Activated CD8-positive, alpha-beta memory T cell treated with anti-CD3 and anti-CD28 coated beads, Interleukin-2, amount 50 U/mL, for 1 hour (primary cell): ENCODE data around the gene NTNG2.

ENCODE experiments used
- DNase-seq: peaks from one replicate; pipeline ENCODE4 v3.0.0-alpha.2; 2020; ENCODE audit errors: extremely low read depth

Gene NTNG2

DNA sequence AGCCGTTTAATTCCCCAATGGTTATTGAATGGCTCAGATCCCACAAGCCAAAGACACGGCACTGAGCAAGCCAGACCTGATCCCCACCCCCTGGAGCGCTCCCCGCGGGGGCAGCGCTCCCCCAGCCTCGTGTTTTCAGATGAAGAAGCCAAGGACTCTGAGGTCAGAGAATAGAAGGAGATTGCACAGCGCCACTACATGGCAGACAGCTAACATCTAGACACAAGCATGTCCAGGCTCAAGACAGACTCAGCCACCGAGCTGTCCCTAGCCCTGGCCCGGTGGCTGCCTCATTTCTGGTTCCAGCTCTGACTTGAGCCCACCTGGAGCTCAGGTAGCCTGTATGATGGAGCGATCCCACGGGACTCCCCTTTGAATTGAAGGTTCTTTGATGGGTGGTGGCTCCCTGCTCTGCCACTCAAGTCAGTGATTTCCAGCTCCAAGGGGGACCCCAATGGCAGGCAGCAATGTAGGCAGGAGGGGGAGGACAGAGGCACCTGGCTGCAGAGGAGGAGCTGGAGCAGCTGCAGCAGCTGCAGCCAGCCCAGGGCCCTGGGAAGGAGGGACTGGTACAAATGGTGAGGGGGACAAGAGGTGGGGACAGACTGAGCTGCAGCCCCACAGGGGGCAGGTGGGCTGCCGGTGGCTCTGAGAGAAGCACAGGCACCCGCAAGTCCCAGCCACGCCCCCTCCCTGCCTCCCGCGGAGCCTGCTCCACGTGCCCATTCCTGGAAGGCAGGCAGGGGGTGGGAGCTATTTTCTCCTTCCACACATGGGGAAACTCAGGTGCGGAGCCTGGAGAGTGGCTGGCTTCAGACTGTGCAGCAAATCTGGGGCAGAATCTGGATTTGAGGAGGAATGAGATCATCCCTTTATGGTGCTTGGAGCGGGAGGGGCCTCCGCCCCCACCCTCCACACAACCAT, 40.2 kb downstream of the NTNG2 start:
- DNase-seq: no peak

DNA sequence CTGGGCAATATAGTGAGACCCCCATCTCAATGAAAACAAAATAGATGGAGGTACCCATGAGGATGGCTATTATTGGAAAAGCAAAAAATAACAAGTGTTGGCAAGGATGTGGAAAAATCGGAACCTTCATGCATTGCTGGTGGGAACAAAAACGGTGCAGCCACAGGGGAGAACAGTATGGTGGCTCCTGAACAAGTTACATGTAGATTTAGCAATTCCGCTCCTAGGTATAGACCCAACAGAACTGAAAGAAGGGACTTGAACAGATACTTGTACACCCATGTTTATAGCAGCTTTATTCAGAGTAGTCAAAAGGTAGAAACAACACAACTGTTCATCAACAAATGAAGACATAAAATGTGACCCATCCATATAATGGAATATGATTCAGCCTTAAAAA, 43.0 kb downstream of the NTNG2 start:
- no peak for DNase-seq

DNA sequence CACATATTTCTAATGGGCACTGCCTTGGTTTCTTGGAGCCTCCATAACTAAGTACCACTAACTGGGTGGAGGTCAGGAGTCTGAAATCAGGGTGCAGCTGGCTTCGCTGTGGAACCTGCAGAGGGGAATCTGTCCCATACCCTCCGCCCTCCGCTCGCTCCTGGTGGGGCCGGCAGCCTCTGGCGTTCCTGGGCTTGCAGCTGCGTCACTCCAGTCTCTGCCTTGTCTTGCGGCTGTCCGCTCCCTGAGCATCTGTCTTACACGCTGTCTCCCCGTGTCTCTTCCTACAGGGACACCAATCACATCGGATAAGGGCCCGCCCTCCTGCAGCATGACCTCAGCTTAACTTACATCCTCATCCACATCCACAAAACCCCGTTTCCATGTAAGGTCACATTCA, 45.4 kb downstream of the NTNG2 start:
- no peak for DNase-seq

DNA sequence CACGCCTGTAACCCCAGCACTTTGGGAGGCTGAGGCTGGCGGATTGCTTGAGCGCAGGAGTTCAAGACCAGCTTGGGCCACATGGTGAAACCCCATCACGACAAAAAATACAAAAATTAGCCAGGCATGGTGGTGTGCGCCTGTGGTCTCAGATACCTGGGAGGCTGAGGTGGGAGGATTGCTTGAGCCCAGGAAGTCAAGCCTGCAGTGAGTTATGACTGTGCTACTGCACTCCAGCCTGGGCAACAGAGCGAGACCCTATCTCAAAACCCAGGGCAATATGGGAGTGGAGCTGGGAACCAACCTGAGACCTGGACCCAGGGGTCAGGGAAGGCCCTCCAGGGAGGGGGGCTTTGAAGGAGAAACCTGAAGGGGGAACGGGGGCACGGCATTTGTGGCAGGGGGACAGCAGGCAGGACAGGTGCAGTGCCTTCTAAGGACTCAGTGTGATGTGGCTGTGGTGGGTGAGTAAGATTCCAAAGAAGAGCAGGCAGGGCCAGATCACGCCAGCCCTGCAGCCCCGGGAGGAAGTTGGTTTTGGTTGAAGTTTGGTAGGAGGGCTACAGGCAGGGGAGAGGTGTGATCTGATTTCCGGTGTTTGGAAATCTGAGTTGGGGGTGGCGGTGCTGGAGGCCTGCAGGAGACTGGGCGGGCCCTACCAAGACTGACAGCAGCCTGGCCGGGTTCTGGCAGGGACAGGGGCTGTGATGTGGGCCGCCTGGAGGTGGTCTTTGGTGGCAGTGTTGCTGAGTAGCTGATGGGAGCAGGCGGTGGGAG, 46.2 kb downstream of the NTNG2 start:
- DNase-seq: no peak

DNA sequence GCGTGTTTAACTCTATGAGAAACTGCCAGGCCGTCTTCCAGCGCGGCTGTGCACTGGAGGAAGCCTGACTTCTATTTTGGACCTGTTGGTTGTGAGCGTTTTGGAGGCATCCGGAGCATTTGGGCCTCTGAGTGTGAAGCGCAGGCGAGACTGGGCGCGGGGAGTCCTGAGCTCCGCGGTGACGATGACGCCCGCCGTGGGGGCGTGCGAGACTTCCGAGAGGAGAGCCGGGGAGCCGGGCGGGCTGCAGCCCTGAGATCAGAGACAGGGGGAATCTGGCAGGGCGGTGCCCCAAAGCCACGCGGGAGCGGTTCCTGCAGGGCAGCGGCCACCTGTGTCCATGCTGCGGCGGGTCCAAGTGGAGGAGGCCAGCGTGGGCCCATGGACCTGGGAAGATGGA, 47.4 kb downstream of the NTNG2 start:
- no peak for DNase-seq

DNA sequence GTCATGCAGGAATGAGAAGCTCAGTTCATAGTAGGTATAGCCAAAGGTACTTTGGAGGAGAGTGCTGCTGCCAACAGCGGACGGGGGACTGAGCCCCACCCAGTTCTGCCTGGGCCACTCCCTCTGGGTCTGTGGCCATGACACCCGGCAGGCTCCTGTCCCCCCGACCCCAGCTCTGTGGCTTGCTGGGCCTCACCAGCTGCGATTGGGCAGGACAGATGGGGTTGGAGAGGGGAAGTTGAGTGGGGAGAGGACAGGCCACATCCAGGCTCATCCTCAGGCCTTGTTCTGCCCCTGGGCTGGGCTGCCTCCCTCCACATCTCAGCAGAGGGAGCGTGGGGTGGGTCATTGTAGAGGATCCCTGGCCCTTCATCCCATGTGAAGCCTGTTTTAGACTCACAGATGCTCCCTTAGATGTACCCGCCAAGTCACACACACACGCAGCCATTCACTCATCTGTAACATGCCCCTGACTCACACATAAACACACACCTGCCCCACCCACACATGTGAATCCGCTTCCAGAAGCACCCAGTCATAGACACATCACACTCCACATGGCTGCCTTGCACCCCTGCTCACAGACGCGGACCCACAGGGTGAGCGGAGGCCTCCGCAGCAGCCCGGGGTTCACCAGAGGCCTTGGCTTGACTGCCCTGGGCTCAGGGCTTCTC, 48.8 kb downstream of the NTNG2 start:
- DNase-seq: no peak

DNA sequence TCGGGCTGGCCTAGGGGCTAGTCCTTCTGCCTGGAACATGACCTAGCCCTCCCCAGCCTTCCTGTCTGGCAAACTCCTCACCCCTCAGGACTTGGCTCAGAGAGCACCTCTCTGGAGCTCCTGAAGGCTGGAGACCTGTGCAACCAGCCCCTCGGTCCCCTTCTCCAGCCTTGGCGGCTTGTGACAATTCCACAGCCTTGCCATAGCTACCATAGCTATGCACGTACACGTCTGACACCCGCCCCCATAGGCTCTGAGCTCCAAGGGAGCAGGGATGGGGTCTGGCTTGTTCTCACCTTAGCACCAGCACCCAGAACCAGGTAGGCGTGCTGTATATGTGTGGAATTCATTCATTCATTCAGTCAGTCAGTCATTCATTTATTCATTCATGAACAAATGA, 49.7 kb downstream of the NTNG2 start:
- no peak for DNase-seq

DNA sequence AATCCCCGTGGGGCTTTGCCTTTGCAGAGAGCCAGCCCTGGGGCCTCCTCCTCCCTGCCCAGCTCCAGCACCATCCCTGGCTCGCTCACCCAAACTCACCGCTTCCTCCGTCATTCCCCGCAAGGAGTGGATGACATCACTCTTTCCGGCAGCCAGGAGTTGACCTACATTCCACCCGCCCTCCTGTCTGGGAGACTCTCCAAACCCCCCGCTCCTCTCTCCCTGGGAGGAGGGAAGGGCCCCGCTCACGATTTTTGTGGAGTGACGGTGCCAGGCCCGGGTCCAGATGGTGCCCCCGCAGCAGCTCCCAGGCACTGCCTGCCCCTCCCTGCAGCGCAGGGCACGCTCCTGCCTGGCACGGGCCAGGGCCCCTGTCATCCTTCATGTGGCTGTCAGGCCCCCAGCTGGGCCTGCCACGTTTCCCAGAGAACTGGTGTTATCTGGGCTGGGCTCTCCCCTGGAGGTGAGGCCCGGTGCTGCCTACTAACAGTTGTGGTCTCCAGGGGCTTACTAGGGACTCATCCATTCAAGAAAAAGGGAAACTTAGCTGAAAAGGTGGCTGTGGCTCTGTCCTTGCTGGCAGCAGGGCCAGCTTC, 52.3 kb downstream of the NTNG2 start:
- no peak for DNase-seq

DNA sequence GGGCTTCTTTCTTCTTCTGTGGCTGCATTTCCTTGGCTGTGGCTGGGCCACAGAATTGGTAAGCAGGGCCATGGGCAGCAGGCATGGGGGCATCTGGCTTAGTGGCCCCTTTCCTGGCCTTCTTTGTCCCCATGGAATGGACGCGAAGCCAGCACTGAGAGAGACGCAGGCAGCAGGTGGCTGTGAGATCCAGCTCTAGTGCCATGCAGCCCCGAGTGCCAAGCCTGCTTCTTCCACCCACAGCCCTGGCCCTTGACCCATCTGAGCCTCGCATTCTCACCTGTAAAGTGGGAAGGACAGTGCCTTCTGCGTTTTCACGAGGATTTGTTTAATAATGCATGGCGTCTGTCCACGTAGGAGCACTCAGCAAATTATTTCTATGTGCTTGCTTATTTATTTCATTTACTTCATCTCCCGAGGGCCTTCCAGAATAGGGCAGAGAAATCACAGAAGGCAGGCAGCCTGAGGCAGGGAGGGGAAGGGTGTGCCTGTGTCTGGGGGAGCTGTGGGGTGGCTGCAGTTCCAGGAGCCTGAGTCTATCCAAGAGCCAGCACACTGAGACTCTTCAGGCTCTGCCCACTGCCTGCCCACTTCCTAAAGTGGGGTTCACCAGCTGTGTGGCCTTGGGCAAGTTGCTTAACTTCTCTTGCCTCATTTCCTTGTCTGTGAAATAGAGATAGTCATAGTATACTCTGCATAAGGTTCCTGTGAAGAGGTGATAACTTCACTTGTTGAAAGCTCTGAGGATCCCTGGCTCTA, 55.2 kb downstream of the NTNG2 start:
- DNase-seq: no peak

DNA sequence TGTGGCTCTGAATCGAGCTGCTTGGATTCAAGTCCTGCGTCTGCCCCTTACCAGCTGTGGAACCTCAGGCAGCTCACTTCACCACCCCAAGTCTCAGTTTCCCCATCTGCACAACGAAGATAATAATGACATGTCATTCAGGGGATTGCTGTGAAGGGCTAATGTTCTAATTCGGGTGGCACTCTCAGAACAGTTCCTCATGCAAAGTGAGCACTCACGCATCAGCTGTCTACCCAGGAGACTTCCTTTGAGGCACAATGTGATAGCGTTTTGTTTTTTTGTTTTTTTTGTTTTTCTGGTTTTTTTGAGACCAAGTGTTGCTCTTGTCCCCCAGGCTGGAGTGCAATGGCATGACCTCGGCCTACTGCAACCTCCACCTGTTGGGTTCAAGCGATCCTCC, 56.4 kb downstream of the NTNG2 start:
- no peak for DNase-seq

DNA sequence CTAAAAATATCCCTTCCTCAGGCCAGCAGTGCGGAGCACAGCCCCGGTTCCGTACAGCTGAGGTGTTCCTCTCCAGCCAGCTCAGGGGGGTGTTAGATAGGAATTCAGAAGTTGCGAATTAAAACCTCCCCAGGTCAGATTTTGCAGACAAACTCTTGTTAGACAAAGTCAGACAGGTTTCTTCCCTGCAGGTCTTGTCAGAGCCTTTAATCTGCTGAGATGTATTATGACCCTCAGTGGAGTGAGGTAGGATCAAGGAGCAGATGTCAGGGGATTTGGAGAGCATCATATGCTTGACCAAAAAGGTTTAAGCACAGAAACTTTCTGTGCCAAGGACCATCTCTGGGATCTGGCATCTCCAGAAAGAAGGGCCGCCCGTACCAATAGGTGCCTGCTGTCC, 60.1 kb downstream of the NTNG2 start:
- DNase-seq: no peak

DNA sequence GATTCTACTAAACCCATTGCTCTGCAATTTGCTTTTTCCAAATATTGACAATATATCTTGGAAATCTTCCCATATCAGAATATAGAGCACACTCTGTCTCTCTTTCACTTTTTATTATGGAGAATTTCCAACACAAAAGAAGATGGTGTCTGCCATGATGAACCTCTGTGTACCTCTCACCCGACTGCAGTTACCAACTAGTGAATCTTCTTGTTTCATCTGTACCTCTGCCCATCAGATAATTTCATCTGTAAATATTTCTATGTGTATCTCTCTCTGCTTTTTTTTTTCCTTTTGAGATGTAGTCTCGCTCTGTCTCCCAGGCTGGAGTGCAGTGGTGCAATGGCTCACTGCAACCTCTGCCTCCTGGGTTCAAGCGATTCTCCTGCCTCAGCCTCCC, 62.8 kb downstream of the NTNG2 start:
- no peak for DNase-seq

DNA sequence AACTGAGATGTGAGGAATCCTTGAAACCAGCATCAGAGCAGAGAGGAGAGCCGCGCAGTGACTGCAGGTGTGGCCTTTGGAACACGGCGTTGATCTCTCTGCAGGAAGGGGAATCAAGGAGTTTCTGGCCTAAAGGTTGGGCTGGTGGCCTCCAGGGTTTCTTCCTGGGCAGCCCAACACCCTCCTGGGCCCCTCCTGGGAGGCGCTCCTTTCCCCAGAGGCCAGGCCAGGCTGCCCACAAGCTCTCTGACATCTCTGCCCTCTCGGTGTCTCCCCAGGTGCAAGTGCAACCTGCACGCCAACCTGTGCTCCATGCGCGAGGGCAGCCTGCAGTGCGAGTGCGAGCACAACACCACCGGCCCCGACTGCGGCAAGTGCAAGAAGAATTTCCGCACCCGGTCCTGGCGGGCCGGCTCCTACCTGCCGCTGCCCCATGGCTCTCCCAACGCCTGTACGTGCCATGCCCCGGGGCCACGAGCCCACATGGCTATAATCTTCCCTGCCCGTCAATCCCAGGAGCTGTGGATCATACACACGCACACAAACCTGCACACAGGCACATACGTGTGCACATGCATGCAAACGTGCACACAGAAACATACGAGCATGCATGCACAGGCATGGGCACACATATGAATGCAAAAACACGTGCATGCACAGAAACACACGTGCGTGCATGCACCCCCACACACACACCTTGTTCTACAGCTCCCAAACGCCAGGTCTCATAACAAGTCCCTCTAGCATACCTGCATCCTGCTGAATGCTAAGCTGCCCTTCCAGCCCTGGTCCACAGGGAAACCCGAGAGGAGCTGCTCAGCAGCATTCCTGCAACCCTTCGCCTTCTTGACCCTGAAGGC, 64.9 kb downstream of the NTNG2 start:
- DNase-seq: no peak

DNA sequence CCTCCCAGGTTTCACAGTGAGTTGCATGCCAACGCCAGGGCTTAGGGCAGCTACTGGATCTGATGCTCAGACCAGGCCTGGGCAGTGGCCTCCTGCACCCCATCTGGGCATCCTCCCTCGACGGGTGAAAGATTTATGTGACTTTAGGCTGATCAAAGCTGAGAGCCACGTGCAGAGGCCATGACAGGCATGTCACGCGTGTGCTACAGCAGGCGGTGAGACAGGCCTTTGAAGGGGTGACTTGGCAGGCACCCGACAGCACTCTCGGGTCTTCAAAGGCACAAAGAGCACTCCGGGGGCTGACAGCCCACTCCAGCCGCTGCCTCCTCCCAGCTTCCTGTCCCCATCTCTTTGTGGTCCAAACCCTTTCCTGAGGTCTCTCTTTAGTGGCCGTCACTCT, 66.2 kb downstream of the NTNG2 start:
- DNase-seq: no peak

DNA sequence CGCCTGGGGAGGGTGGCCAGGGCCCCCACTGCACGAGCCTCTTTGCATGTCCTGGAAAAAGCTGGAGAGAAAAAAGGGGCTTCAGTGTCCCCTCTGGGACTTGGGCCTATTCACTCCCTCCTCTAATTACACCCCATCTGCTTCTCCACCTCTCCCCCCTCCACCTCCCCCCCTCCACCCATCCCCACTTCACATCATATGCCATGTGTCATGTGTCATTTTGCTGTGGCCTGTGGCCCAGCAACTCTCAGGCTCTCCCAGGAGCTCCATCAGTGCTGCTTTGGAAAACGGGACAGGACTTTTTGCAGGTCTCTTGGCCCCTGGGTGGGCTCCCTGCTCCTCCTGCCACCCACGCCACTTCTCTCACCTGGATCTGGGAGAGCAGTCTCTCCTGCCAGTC, 68.7 kb downstream of the NTNG2 start:
- DNase-seq: no peak

DNA sequence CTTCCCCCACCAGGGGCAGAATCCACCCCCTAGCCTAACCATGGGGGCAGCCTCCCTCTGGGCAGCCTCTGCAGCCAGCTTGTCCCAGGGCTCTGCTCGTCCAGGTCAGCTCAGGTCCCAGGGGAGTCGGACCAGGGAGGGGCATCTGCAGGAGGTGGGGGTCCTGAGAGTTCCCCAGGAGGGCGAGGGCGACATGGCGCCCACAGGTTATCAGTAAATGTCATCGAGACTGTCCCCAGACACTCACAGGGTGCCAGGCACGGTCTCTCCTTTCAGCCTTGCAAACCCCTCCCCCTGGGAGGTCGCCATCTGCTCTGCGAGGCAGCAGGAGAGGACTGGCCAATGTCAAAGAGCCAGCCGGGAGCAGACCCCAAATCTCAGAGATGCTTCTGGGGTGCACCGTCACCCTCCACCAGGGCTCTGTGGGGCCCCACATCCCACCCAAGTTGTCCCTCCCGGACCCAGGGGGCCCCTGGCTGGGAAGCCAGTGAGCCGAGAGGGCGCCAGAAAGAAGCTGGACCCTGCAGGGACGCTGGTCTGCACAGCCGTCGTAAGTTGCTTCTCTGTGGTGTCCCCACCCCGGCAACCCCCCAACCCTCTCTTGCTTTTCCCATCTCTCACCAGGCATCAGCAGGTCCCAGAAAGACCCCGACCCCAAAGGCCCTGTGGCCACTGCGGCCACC, 69.3 kb downstream of the NTNG2 start:
- DNase-seq: no peak

DNA sequence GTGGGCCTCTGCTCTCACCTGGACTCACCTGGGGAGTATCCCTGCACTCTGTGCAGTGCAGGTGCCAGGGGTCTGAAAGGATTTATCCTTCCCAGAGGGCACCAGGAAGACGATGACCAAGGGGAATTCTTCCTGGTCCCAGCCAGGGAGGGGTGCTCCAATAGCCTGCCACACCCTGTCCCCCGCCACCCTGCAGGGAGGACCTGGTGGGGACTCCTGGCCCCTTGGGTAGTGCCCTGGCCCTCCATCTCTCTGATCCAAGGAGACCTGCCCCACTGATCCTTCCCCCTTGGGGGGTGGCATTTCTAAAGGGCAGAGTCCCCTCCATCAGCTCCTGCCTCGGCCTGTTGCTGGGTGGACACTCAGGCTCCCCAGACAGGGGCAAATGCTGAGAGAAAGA, 70.7 kb downstream of the NTNG2 start:
- no peak for DNase-seq

DNA sequence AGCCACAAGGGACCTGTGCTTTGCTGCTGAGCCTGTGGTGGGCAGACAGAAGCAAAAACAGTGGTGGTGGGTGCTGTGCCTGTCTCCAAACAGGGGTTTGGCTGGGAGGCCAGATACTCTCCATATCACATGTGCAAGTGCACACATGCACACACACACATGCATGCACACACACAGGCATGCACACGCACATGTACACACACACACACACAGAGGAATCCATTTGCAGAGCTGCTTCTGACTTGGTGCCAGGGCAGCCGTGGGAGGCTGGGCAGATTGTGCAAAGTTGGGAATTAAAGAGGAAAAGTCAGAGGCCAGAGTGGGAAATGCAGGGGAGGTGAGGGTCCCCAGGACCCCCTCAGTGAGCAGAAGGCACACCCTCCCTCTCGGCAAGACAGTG, 71.3 kb downstream of the NTNG2 start:
- no peak for DNase-seq

DNA sequence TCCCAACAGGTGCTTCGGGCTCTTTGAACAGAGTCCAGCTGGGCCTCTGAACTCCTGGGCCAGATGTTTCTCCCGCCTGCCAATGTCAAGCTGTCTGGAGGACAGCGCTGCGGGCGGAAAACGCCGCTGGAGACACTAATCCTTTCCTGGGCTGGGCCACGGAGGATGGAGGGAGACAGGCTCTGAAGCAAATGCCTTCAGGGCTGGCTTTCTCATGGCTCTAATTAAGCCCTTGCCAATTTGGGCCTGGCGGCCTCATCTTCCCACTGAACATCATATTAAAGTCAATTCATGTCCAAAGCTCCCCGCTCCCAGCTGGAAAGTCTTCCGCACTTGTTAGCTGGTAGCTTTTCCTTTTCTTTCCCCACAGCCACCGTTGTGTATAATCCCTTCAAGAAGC, 72.7 kb downstream of the NTNG2 start:
- DNase-seq: no peak

DNA sequence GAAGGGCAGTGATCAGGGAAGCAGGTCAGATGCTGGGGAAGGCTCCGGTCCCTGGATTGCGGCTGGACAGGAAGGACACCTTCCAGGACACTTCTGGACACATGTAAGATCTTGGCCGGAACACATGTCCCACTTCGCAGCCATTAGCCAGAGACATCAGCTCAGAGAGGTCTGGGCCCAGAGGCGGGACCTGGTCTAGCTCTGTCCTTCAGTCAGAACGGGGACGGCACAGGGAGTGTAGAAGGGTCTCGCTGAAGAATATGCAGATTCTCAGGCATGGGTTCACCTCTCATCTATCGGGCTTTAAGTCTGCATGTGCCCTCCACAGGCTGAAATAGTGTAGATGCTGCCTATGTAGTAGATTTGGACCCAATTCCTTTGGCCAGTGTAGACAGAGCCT, 73.3 kb downstream of the NTNG2 start:
- DNase-seq: no peak
